ENCODE results near the gene BTBD2. TPM values are rescaled to one million over a fixed set of nuclear protein-coding genes. Genes with fewer than 3 reads are reported as not detected.

BTBD2 gene
- total RNA-seq, 1 experiment from 2014 or later: 65.3 TPM

DNA sequence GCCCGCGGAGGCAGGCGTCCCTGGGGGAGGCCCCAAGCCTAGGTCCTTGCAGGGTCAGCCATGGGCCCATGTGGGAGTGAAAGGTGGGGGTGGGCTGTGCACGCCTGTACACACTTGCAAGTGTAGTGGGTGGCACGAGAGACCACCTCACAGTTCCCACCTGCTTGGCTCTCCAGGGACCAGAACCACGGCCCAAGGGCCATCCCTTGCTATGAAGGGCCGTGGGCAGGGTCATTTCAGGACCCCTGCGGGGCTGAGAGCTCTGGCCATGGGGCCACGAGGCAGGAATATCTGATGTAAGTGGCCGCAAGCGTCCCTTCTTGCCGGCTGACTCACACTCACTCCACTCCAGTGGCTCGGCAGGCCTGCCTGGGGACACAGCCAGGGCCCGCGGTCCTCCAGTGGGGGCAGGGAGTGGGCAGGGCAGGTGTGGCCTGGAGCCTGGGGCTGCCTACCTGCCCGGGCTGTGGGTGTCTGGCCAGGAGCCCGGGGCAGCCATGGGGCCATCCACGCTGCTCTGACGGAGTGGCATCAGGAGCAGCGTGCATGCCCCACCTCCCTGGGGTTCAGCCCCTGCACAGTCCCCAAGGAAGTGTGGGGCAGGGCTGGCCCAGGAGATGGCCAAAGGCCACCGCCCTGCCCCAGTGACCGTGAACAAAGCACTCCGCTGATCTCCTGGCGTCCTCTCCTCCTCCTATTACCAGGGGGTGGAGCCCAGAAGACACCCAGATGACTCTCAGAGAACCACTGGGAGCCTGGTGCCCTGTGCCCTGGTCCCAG lies 44.1 kb upstream of the BTBD2 start:
- H3K36me3 Mint-ChIP-seq (ENCODE audit: insufficient read depth, unreplicated experiment): peaks cover 46% of the 10 kb centered on the region
- no peaks in the 10 kb centered on the region for H3K4me1 Mint-ChIP-seq (ENCODE audit: low read depth, unreplicated experiment)
- H3K9me3 Mint-ChIP-seq (ENCODE audit: low read depth, unreplicated experiment): no peaks in the 10 kb centered on the region
- BruUV-seq (replicated peaks): no TSS peak
- TF ChIP-seq CTCF (IDR thresholded peaks at IDR 0.05; ENCODE audit: unreplicated experiment): no peak
- peak overlapping the region; percentile 77 for H3K4me3 Mint-ChIP-seq (ENCODE audit: low read depth, unreplicated experiment)
- no peaks in the 10 kb centered on the region for H3K27me3 Mint-ChIP-seq (ENCODE audit: unreplicated experiment)
- intact Hi-C loops (cut with micrococcal nuclease; ENCODE audit: unreplicated experiment): no loop called here
- H3K27ac Mint-ChIP-seq (ENCODE audit: unreplicated experiment): peak overlapping the region; percentile 98
- DNase-seq: peak; percentile 82
- CTCF ChIA-PET: interaction anchor here (0.6 kb wide), 1 partner anchor 124 kb away, joined by 3 read pairs; no protein-coding TSS in a partner anchor

DNA sequence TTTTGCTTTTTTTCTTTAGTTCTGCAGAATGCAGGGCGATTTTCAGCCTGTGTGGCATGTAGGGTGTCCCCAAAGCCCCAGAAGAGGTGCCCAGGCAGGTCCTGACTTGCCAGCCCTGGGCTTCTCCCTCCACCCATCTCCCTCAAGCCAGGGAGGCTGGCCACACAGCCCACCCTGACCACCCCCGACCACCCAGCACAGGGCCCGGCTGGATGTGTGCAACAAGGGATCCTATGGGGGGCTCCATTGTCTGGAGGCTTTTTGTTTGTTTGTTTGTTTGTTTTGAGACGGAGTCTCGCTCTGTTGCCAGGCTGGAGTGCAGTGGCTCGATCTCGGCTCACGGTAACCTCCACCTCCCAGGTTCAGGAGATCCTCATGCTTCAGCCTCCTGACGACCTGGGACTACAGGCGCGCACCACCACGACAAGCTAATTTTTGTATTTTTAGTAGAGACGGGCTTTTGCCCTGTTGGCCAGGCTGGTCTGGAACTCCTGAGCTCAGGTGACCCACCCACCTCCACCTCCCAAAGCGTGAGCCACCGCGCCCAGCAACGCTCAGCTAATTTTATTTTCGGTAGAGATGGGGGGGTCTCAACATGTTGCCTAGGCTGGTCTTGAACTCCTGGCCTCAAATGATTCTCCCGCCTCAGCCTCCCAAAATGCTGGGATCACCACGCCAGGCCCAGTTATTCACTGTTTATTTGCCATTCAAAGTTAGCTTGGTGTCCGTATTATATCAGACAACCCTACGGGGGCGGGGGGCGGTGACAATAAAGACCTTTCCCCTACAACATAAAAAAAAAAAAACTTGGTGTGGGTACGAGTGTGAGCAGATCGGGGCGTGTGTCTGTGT lies 43.3 kb upstream of the BTBD2 start:
- DNase-seq: no peak
- no TSS peak for BruUV-seq (replicated peaks)
- H3K4me1 Mint-ChIP-seq (ENCODE audit: low read depth, unreplicated experiment): no peaks in the 10 kb centered on the region
- no peaks in the 10 kb centered on the region for H3K27me3 Mint-ChIP-seq (ENCODE audit: unreplicated experiment)
- intact Hi-C loops (cut with micrococcal nuclease; ENCODE audit: unreplicated experiment): no loop called here
- H3K4me3 Mint-ChIP-seq (ENCODE audit: low read depth, unreplicated experiment): peak overlapping the region; percentile 77
- H3K36me3 Mint-ChIP-seq (ENCODE audit: insufficient read depth, unreplicated experiment): peaks cover 46% of the 10 kb centered on the region
- CTCF ChIA-PET: no interaction called here
- peak overlapping the region; percentile 98 for H3K27ac Mint-ChIP-seq (ENCODE audit: unreplicated experiment)
- no peak for TF ChIP-seq CTCF (IDR thresholded peaks at IDR 0.05; ENCODE audit: unreplicated experiment)
- no peaks in the 10 kb centered on the region for H3K9me3 Mint-ChIP-seq (ENCODE audit: low read depth, unreplicated experiment)

GRCh38 chr19:2057484-2058469 lies 42.3 kb upstream of the BTBD2 start:
- intact Hi-C loops (cut with micrococcal nuclease; ENCODE audit: unreplicated experiment): no loop called here
- Mint-ChIP-seq H3K4me3 (ENCODE audit: low read depth, unreplicated experiment) (no peak overlapping the region), H3K36me3 (ENCODE audit: insufficient read depth, unreplicated experiment) (peaks cover 46% of the 10 kb centered on the region), H3K27ac (ENCODE audit: unreplicated experiment) (peak overlapping the region; percentile 30), H3K4me1 (ENCODE audit: low read depth, unreplicated experiment) (no peaks in the 10 kb centered on the region), H3K9me3 (ENCODE audit: low read depth, unreplicated experiment) (no peaks in the 10 kb centered on the region), H3K27me3 (ENCODE audit: unreplicated experiment) (no peaks in the 10 kb centered on the region)
- DNase-seq: no peak
- TF ChIP-seq CTCF (IDR thresholded peaks at IDR 0.05; ENCODE audit: unreplicated experiment): no peak
- CTCF ChIA-PET: no interaction called here
- BruUV-seq (replicated peaks): no TSS peak

DNA sequence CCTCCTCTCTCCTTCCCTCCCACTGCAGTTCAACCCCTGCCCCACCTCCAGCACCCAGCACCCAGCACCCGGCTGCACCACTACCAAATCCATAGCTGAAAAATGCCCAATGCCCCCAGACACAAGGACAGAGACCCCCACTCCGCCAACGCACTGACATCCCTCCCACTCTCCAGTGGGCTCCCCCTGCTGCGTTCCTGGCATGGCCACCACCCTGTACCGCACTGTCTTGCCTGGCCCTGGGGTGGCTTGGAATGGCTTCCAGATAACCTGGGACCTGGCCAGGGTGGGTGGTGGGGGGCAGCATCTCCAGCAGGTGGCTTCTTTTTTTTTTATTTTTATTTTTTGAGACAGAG lies 41.3 kb upstream of the BTBD2 start:
- H3K27me3 Mint-ChIP-seq (ENCODE audit: unreplicated experiment): no peaks in the 10 kb centered on the region
- CTCF ChIA-PET: interaction anchor here (0.6 kb wide), 1 partner anchor 77 kb away, joined by 3 read pairs; no protein-coding TSS in a partner anchor
- intact Hi-C loops (cut with micrococcal nuclease; ENCODE audit: unreplicated experiment): no loop called here
- H3K36me3 Mint-ChIP-seq (ENCODE audit: insufficient read depth, unreplicated experiment): peaks cover 42% of the 10 kb centered on the region
- no peaks in the 10 kb centered on the region for H3K9me3 Mint-ChIP-seq (ENCODE audit: low read depth, unreplicated experiment)
- H3K4me3 Mint-ChIP-seq (ENCODE audit: low read depth, unreplicated experiment): no peak overlapping the region
- H3K27ac Mint-ChIP-seq (ENCODE audit: unreplicated experiment): no peak overlapping the region
- no peaks in the 10 kb centered on the region for H3K4me1 Mint-ChIP-seq (ENCODE audit: low read depth, unreplicated experiment)
- TF ChIP-seq CTCF (IDR thresholded peaks at IDR 0.05; ENCODE audit: unreplicated experiment): no peak
- no TSS peak for BruUV-seq (replicated peaks)
- no peak for DNase-seq
